Common myeloid progenitor, CD34-positive (primary cell): ENCODE results near the gene GLP1R.
A peak's percentile ranks its signal among the peaks of the same experiment; 100 is the strongest.

Experiments used
- CTCF ChIA-PET: fragments of 350-600 bp; sonication (Branson Sonifier 250); formaldehyde crosslinking; loops from one replicate; lab custom pipeline; 2021; ENCODE audit warnings: antibody characterized with exemption; lab: Charles Lee
- POLR2A ChIA-PET: fragments of 350-600 bp; sonication (Branson Sonifier 250); formaldehyde crosslinking; loops from one replicate; lab custom pipeline; 2021; ENCODE audit warnings: antibody characterized with exemption; lab: Charles Lee
- DNase-seq, 3 donors: peaks; one replicate each; pipeline versions ENCODE4 v3.0.0 to v3.0.0-alpha.2; 2013
- H3K27ac ChIP-seq, 2 experiments: 1 replicate in 1 of 2; 2 replicates in 1 of 2; pipeline ENCODE4 v1.7.0; 2013; ENCODE audit warnings: inconsistent platforms in 2 of 2, low read length in 2 of 2, mild to moderate bottlenecking in 2 of 2, low read depth in 1 of 2, moderate library complexity in 1 of 2; ENCODE audit not compliant: severe bottlenecking in 2 of 2, insufficient read depth in 1 of 2, poor library complexity in 1 of 2
- H3K27me3 ChIP-seq, 5 experiments: replicated peaks in 2 of 5; 1 replicate in 3 of 5; 2 replicates in 2 of 5; pipeline versions ENCODE4 v1.6.1 to v1.7.0; 2013; ENCODE audit warnings: low read length in 4 of 5, mild to moderate bottlenecking in 2 of 5, moderate library complexity in 2 of 5, inconsistent platforms in 1 of 5; ENCODE audit not compliant: insufficient read depth in 5 of 5, control insufficient read depth in 4 of 5
- H3K36me3 ChIP-seq, 4 experiments: 1 replicate in 2 of 4; 2 replicates in 2 of 4; pipeline versions ENCODE4 v1.6.1 to v1.7.0; 2013; ENCODE audit warnings: low read length in 3 of 4, control low read depth in 1 of 4, mild to moderate bottlenecking in 1 of 4; ENCODE audit not compliant: control insufficient read depth in 4 of 4, insufficient read depth in 4 of 4
- H3K4me1 ChIP-seq, 4 experiments: 1 replicate in 3 of 4; 2 replicates in 1 of 4; pipeline versions ENCODE4 v1.6.1 to v1.7.1; 2013; ENCODE audit warnings: low read length in 3 of 4, mild to moderate bottlenecking in 3 of 4, control low read depth in 1 of 4, inconsistent platforms in 1 of 4, moderate library complexity in 1 of 4; ENCODE audit not compliant: control insufficient read depth in 4 of 4, insufficient read depth in 4 of 4; ENCODE audit errors: control extremely low read depth in 1 of 4
- H3K4me3 ChIP-seq, 7 experiments: 1 replicate in 4 of 7; 2 replicates in 3 of 7; pipeline versions ENCODE4 v1.5.1 to v1.7.0; 2013; ENCODE audit warnings: mild to moderate bottlenecking in 7 of 7, low read length in 6 of 7, moderate library complexity in 6 of 7, inconsistent platforms in 2 of 7, low read depth in 2 of 7, control low read depth in 1 of 7; ENCODE audit not compliant: insufficient read depth in 4 of 7, control insufficient read depth in 1 of 7; ENCODE audit errors: extremely low read depth in 1 of 7
- H3K9me3 ChIP-seq, 5 experiments: 1 replicate in 4 of 5; 2 replicates in 1 of 5; pipeline versions ENCODE4 v1.6.1 to v1.7.1; 2013; ENCODE audit warnings: low read length in 4 of 5, mild to moderate bottlenecking in 2 of 5, inconsistent platforms in 1 of 5, low read depth in 1 of 5, moderate library complexity in 1 of 5; ENCODE audit not compliant: control insufficient read depth in 4 of 5, insufficient read depth in 2 of 5; ENCODE audit errors: control extremely low read depth in 1 of 5
- WGBS: methylation state at CpG from one replicate; pipeline ENCODE4 v1.1.5; 2013; ENCODE audit not compliant: insufficient coverage; 5-methylcytosine and 5-hydroxymethylcytosine counted together

The GLP1R gene

DNA sequence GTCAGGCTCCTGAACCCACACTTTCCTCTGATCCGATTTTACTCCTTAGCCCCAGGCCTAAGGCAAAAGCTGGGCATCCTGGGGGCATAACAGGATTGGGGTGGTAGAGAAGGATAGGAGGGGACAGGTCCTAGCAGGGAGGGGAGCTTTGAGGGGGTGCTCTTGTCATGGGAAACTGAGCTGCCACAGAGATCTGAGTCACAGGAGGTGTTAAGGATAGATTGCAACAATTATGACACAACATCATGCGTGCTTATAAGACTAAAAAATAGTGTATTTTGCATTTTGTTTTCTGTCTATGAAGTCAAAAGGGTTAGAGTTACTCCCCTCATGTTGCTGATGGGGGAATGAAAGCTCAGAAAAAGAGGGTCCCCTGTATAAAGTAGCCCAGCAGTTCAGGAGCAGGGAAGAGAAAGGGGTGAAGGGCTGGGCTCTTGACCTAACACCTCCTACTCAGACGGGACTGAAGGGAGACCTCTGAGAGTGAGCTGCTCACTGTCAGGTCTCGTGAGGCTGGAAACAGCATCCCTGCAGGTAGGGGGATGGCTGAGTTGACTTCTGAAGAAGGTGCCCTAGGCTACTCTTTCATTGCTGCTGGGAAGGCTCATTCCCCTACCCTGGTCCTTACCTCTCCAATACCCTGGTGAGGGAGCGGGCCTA, 2.0 kb downstream of the GLP1R start:
- 83% methylated on average over 1 of the region's 5 CpGs for WGBS
- Histone ChIP-seq H3K27me3 (peaks cover 0 to 67% (median 24%) of the 10 kb centered on the region in 5 experiments), H3K27ac (no peak overlapping the region), H3K36me3 (no peaks in the 10 kb centered on the region), H3K9me3 (no peaks in the 10 kb centered on the region), H3K4me1 (peaks cover 0 to 26% (median 22%) of the 10 kb centered on the region in 4 experiments), H3K4me3 (no peak overlapping the region)
- CTCF ChIA-PET = interaction anchor here (1.1 to 1.2 kb wide), 2 partner anchors 48 to 54 kb away, joined by 3 to 5 read pairs; no protein-coding TSS in a partner anchor
- DNase-seq = no peak
- POLR2A ChIA-PET = interaction anchor here (0.7 kb wide), 1 partner anchor 121 kb away, joined by 3 read pairs; no protein-coding TSS in a partner anchor

DNA sequence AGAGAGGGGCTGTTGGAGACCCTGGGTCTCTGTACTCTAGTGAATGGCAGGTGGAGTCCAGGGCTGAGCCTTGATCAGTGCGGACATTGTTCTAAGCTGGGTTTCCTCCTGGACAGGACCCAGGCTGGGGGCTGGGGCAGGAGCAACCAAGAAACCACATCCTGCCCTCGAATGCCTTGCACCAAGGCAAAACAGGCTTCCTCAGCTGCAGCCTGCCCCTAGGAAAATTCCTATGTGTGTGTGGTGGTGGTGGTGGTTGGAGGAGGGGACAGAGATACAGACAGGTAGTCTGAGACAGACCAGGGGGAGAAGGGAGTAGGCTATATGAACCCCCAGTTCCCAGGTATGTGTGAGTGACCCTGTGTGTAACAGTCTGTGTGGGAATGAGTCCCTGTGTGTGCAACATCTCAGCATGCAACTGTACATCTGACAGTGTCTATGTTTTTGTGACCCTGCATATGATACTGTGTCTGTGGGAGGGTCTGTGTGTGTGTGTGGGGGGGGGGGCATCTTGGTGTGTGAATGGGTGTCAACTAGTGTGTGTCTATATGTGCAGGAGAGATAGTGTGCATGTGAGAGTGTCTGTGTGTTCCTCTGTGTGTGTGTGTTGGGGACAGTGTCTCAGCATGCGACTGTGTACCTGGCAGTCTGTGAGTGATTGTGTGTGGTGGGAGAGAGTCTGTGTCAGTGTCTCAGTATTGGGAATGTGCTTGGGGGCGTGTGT, 3.0 kb downstream of the GLP1R start:
- Histone ChIP-seq H3K9me3 (no peaks in the 10 kb centered on the region), H3K27ac (no peak overlapping the region), H3K4me3 (no peak overlapping the region), H3K4me1 (peaks cover 0 to 26% (median 22%) of the 10 kb centered on the region in 4 experiments), H3K27me3 (peaks cover 0 to 67% (median 29%) of the 10 kb centered on the region in 5 experiments), H3K36me3 (no peaks in the 10 kb centered on the region)
- ChIA-PET CTCF (interaction anchor here (1.2 kb wide), 1 partner anchor 49 kb away, joined by 3 read pairs; no protein-coding TSS in a partner anchor), POLR2A (interaction anchor here (0.7 kb wide), 1 partner anchor 120 kb away, joined by 3 read pairs; no protein-coding TSS in a partner anchor)
- WGBS = 48% methylated on average over 3 of the region's 4 CpGs
- DNase-seq = peak in 1 of 3 donors; percentile 8

DNA sequence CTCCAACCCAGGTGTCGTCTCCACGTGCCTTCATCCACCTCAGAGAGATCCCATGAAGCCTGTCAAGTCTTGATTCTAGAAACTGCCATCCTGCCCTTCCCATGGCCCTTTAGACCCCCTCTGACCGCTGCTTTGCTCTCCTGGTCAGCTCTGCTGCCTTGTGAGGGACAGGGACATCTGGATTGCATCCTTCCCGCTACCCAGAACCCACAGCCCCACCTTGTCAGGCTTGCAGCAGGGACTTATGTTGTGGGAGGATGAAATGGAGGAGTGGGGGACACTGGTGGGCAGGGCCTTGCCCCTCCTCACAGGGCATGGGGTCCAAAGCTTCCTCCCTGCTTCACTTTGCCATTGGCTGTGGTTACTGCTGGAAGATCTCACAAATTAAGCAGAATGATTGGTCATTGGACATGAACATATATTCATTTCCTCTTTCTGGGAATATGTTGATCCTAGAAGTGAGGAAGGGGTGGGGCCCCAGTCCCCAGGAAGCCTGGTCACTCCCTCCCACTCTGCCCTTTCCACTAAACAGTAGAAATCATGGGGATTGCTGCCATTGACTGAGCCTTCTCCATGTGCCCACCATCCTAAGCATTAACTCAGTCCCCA, 4.5 kb downstream of the GLP1R start:
- Histone ChIP-seq H3K9me3 (no peaks in the 10 kb centered on the region), H3K4me3 (no peak overlapping the region), H3K27ac (no peak overlapping the region), H3K27me3 (peaks cover 0 to 55% (median 23%) of the 10 kb centered on the region in 5 experiments), H3K4me1 (peaks cover 0 to 26% (median 21%) of the 10 kb centered on the region in 4 experiments), H3K36me3 (no peaks in the 10 kb centered on the region)
- ChIA-PET POLR2A (no interaction called here), CTCF (interaction anchor here (1.3 kb wide), 1 partner anchor 40 kb away, joined by 3 read pairs; no protein-coding TSS in a partner anchor)
- no peak for DNase-seq
- WGBS = 93% methylated on average over 3 of the region's 4 CpGs

DNA sequence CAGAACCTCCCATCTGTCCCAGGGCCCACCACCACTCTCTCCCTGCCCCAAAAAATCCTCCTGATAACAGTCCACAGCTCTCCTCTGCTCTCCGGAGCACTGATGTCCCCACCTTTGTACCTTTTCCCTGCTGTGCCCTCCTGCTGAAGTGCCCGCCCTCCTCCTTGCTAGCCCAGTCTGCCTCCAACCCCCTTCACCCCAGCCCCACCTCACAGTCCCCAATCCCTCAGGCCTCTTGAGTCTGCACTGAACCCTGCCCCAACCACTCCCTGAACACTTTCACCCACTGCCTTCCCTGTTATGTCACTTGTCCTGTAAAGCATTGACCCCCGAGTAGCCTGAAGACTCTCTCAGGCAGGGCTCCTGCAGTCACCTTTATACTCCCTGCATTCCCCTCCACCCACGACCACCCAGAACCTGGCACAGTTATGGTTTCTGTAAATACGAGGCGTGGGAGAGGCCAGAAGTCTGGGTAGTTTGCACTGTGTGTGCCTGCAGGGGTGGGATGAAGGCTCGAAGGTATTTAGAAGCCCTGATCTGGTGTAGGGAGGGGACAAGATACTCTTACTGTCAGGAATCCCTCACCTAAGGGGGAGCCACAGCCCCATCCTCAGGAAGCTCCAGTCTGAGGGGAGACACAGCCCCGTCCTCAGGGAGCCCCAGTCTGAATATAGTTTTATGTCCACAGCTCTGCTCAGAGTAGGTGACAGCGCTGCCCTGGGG, 5.4 kb downstream of the GLP1R start:
- CTCF ChIA-PET = interaction anchor here (0.8 to 1.3 kb wide), 2 partner anchors 34 to 39 kb away, joined by 3 read pairs; no protein-coding TSS in a partner anchor
- Histone ChIP-seq H3K4me1 (peaks cover 0 to 19% (median 12%) of the 10 kb centered on the region in 4 experiments), H3K9me3 (no peaks in the 10 kb centered on the region), H3K36me3 (no peaks in the 10 kb centered on the region), H3K4me3 (no peak overlapping the region), H3K27ac (no peak overlapping the region), H3K27me3 (peaks cover 0 to 51% (median 20%) of the 10 kb centered on the region in 5 experiments)
- 95% methylated on average over 5 of the region's 9 CpGs for WGBS
- POLR2A ChIA-PET = no interaction called here
- DNase-seq = no peak

DNA sequence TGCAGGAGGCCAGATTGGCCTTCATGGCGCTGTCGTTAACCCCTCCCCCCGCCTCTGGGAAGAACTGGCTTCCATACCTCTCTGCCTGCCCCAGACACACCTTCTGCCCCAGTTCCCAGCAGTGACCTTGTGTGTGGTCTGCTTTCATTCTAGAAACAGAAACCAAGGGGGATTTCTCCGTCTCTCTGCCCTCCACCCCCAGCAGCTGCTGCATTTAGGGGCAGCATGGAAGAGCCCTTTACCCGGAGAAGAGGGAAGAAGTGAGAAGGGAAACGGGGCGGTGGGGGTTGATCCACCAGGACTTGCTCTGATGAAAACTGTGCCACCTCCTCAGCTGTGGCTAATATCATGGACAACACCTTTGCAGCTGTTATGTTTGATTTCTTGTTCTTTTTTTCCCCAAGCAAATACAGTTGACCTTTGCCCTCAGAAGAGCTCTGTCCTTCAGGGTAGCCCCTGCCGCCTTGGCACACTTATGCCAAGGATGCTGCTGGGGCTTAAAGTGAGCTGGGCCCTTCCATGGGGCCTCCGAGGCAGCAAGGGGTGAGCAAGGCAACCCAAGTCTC, 6.1 kb downstream of the GLP1R start:
- peaks cover 0 to 51% (median 15%) of the 10 kb centered on the region in 5 experiments for H3K27me3 ChIP-seq
- no peak overlapping the region for H3K4me3 ChIP-seq
- peaks cover 0 to 19% (median 10%) of the 10 kb centered on the region in 4 experiments for H3K4me1 ChIP-seq
- H3K27ac ChIP-seq = no peak overlapping the region
- ChIA-PET POLR2A (no interaction called here), CTCF (interaction anchor here (0.8 to 1.3 kb wide), 2 partner anchors 11 to 34 kb away, joined by 3 to 4 read pairs; no protein-coding TSS in a partner anchor)
- no peaks in the 10 kb centered on the region for H3K36me3 ChIP-seq
- DNase-seq = no peak
- 96% methylated on average over 7 of the region's 9 CpGs for WGBS
- no peaks in the 10 kb centered on the region for H3K9me3 ChIP-seq

DNA sequence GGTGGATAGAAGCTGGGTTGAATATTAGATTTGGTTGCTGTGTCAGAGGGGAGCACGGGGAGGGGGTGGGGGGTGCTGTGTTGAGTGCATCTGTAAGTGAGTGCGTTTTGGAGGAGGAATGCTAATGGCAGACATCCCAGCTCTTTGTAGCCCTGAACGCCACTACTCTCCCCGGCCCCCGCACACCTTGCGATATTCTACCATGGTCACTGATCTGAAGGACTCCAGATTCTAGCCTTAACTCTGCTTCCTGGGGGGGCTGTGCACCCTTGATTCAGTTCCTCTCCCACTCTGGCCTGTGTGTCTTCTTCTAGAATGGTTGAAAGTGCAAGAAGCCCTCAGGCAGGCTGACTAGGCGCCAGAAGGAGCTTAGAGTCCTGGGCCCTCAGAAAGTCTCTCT, 7.1 kb downstream of the GLP1R start:
- CTCF ChIA-PET = interaction anchor here (1.3 kb wide), 1 partner anchor 10 kb away, joined by 4 read pairs; no protein-coding TSS in a partner anchor

More for the DNA sequence above, 7.1 kb downstream of the GLP1R start:
- 99% methylated on average over 6 of the region's 7 CpGs for WGBS
- no peak overlapping the region for H3K4me3 ChIP-seq
- POLR2A ChIA-PET = no interaction called here
- no peak overlapping the region for H3K27ac ChIP-seq
- no peak for DNase-seq
- no peaks in the 10 kb centered on the region for H3K36me3 ChIP-seq
- H3K9me3 ChIP-seq = no peaks in the 10 kb centered on the region
- H3K27me3 ChIP-seq = peaks cover 0 to 51% (median 11%) of the 10 kb centered on the region in 5 experiments
- peaks cover 0 to 19% (median 10%) of the 10 kb centered on the region in 4 experiments for H3K4me1 ChIP-seq
